HepG2 (cell line): ENCODE results near the gene CCSER1.

Source experiments
- CTCF ChIP-seq: sonication (generic); formaldehyde crosslinking; IDR thresholded peaks from 2 replicates; pipeline ENCODE4 v1.5.0; 2020; ENCODE audit warnings: mild to moderate bottlenecking, missing genetic modification reagents, moderate library complexity
- POLR2A ChIP-seq, 2 experiments: IDR thresholded peaks; 2 replicates each; pipeline ENCODE4 v1.6.1; 2011; ENCODE audit warnings: low read depth in 2 of 2, low read length in 2 of 2, mild to moderate bottlenecking in 1 of 2, moderate library complexity in 1 of 2; ENCODE audit not compliant: insufficient read depth in 1 of 2
- REST ChIP-seq, 2 experiments: IDR thresholded peaks; 2 replicates each; pipeline ENCODE4 v1.6.1; 2011 to 2012; ENCODE audit warnings: low read length in 2 of 2, borderline replicate concordance in 1 of 2, low read depth in 1 of 2, mild to moderate bottlenecking in 1 of 2, moderate library complexity in 1 of 2
- ZNF333 ChIP-seq: sonication (generic); formaldehyde crosslinking; IDR thresholded peaks from 2 replicates; pipeline ENCODE4 v1.4.0; 2020; ENCODE audit warnings: mild to moderate bottlenecking, missing genetic modification reagents, borderline replicate concordance
- TF ChIP-seq, protein P1 (sequence below): sonication (generic); formaldehyde crosslinking; IDR thresholded peaks from 2 replicates; pipeline ENCODE4 v1.4.0; 2020; ENCODE audit warnings: mild to moderate bottlenecking, missing genetic modification reagents

DNA sequence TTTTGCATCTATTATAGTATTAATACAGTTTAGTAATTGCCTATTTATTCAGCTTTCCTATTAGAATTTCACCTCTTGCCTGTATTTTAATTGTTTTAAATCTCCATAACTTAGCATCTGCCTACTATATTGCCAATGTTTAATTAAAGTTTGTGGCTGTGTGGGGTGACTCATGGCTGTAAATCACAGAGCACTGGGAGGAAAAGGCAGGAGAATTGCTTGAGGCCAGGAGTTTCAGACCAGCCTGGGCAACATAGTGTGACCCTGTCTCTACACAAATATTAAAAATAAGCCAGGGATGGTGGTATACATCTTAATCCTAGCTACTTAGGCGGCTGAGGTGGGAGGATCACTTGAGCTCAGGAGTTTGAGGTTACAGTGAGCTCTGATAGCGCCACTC, 14.5 kb upstream of the CCSER1 start:
- TF ChIP-seq POLR2A (IDR thresholded peaks at IDR 0.05; ENCODE audit: insufficient read depth in 1 of 2, low read depth in 2 of 2, low read length in 2 of 2) (no peak), ZNF333 (no peak), CTCF (no peak), REST (IDR thresholded peaks at IDR 0.05; ENCODE audit: borderline replicate concordance in 1 of 2, low read depth in 1 of 2, low read length in 2 of 2) (no peak)
- TF ChIP-seq, protein P1, sequence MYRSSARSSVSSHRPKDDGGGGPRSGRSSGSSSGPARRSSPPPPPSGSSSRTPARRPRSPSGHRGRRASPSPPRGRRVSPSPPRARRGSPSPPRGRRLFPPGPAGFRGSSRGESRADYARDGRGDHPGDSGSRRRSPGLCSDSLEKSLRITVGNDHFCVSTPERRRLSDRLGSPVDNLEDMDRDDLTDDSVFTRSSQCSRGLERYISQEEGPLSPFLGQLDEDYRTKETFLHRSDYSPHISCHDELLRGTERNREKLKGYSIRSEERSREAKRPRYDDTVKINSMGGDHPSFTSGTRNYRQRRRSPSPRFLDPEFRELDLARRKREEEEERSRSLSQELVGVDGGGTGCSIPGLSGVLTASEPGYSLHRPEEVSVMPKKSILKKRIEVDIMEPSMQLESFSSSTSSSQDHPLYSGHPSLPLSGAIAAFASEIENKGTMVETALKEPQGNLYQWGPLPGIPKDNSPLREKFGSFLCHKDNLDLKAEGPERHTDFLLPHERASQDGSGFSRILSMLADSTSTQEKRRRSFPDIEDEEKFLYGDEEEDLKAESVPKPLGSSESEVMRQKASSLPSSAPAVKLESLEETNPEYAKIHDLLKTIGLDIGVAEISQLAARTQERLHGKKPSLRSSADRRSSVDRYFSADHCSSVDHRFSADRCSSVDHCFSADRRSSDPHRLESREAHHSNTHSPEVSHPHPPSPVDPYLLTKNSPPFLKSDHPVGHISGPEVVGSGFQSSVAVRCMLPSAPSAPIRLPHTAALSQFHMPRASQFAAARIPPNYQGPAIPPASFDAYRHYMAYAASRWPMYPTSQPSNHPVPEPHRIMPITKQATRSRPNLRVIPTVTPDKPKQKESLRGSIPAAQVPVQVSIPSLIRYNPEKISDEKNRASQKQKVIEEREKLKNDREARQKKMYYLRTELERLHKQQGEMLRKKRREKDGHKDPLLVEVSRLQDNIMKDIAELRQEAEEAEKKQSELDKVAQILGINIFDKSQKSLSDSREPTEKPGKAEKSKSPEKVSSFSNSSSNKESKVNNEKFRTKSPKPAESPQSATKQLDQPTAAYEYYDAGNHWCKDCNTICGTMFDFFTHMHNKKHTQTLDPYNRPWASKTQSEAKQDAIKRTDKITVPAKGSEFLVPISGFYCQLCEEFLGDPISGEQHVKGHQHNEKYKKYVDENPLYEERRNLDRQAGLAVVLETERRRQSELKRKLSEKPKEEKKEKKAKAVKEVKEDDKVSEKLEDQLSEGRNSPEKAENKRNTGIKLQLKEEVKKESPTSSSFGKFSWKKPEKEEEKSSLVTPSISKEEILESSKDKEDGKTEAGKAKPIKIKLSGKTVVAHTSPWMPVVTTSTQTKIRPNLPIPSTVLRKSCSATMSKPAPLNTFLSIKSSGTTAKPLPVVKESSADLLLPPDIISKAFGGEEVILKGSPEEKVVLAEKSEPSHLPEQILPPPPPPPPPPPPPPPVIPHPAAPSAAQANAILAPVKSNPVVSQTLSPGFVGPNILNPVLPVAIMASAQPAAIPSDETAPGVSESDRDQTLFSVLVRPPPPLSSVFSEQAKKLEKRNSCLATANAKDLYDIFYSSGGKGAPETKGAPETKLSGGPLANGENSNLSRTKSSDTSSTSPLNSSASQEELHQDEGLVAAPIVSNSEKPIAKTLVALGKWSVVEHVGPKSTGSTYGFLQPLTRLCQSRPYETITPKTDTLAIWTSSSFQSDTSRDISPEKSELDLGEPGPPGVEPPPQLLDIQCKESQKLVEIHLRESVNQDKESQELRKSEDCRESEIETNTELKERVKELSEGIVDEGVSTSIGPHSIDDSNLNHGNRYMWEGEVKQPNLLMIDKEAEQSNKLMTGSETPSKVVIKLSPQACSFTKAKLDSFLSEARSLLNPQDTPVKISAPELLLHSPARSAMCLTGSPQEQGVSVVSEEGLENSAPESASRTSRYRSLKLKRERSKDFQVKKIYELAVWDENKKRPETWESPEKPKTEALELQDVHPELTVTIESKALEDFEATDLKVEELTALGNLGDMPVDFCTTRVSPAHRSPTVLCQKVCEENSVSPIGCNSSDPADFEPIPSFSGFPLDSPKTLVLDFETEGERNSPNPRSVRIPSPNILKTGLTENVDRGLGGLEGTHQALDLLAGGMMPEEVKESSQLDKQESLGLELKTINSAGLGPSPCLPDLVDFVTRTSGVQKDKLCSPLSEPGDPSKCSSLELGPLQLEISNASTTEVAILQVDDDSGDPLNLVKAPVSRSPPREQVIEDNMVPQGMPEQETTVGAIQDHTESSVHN, result no peak
